Measurements from ENCODE around the gene LMAN2.

LMAN2 gene

DNA sequence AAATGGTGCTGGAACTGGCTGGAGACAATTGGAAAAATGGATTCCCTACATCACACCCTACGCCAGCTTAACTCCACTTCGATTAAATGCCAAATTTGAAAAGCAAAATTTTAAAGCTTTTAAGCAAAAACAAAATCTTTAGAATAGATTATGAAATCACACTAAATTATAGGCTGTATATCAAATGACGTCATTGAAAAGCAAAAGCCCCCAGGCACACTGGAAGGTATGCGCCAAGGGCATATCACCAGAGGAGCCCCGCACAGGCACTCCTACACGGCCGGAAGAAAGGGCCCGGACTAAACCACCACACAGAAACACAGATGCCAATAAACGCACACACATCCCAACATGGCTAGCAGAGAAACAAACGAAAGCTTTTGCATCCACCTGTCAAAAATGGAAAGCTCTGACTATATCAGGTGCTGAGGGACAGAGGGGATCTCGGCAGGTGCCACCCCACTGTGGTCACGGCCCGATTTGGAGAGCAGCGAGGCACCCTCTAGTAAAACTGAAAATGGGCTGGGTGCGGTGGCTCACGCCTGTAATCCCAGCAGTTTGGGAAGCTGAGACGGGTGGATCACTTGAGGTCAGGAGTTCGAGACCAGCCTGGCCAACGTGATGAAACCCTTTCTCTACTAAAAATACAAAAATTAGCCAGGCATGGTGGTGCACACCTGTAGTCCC, 22.8 kb downstream of the LMAN2 start:
- no peaks in the 10 kb centered on the region for H3K79me2 ChIP-seq (ENCODE audit: insufficient read depth, low read depth)
- H3K9ac ChIP-seq = no peak overlapping the region
- H3K27me3 ChIP-seq (ENCODE audit: insufficient read depth, low read depth) = no peaks in the 10 kb centered on the region
- no peaks in the 10 kb centered on the region for H3K36me3 ChIP-seq (ENCODE audit: insufficient read depth)
- no peaks in the 10 kb centered on the region for H4K20me1 ChIP-seq (ENCODE audit: insufficient read depth)
- H3K4me3 ChIP-seq (IDR thresholded peaks at IDR 0.05; ENCODE audit: insufficient read depth, low read depth, low read length) = no peak overlapping the region
- H3K27ac ChIP-seq = no peak overlapping the region
- H3K4me1 ChIP-seq (ENCODE audit: low read depth, poor library complexity, severe bottlenecking) = no peaks in the 10 kb centered on the region
- no peak overlapping the region for H3K4me2 ChIP-seq
- TF ChIP-seq, protein P1, sequence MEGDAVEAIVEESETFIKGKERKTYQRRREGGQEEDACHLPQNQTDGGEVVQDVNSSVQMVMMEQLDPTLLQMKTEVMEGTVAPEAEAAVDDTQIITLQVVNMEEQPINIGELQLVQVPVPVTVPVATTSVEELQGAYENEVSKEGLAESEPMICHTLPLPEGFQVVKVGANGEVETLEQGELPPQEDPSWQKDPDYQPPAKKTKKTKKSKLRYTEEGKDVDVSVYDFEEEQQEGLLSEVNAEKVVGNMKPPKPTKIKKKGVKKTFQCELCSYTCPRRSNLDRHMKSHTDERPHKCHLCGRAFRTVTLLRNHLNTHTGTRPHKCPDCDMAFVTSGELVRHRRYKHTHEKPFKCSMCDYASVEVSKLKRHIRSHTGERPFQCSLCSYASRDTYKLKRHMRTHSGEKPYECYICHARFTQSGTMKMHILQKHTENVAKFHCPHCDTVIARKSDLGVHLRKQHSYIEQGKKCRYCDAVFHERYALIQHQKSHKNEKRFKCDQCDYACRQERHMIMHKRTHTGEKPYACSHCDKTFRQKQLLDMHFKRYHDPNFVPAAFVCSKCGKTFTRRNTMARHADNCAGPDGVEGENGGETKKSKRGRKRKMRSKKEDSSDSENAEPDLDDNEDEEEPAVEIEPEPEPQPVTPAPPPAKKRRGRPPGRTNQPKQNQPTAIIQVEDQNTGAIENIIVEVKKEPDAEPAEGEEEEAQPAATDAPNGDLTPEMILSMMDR (conservative IDR thresholded peaks at IDR 0.05; ENCODE audit: low read depth, low read length) = no peak
- no peak overlapping the region for H2AFZ ChIP-seq (ENCODE audit: low read depth)

DNA sequence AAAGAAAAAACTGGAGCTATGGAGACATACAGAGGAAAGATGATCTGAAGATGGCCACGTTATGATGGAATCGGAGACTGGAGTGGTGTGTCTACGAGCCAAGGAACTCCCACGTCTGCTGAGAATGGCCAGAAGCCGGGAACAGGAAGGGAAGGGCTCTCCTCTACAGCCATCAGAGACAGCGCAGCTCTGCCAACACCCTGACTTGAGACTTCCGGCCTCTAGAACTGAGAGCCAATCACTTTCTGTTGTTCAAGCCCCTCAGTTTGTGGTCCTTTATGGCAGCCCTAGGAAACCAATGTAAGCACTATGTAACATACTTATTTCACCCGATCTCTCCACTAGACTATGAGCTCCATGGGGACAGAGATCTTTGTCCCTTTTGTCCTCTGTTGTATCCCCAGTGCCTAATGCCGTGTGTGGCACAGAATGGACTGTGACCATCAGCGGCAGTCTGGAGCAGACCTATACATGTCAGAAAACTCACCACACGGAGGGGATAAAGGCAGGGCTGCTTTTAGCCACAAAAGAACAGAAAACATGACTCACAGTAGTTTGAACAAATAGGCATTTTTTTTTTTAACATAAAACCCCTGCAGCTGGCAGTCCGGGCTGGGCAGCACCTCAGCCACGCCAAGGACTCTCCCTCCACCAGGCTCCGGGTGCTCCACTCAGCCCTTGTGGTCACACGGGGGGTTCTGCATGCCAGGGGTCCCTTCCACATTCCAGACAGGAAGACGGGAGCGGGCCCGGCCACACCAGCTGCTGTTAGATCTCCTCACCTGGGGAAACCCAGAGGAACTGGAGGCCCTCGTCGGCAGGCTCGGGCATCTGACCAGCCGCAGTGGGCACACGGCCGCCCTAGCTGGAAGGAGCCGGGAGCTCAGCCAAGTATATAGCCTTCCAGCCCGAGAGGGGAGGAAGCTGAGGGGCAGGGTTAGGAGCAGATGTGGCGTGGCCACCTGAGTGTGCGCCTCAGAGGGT, 23.6 kb downstream of the LMAN2 start:
- H3K4me2 ChIP-seq = no peak overlapping the region
- H2AFZ ChIP-seq (ENCODE audit: low read depth) = no peak overlapping the region
- H3K4me3 ChIP-seq (IDR thresholded peaks at IDR 0.05; ENCODE audit: insufficient read depth, low read depth, low read length) = no peak overlapping the region
- H4K20me1 ChIP-seq (ENCODE audit: insufficient read depth) = no peaks in the 10 kb centered on the region
- TF ChIP-seq, protein P1 (conservative IDR thresholded peaks at IDR 0.05; ENCODE audit: low read depth, low read length) = no peak
- H3K79me2 ChIP-seq (ENCODE audit: insufficient read depth, low read depth) = no peaks in the 10 kb centered on the region
- no peak overlapping the region for H3K27ac ChIP-seq
- H3K9ac ChIP-seq = no peak overlapping the region
- no peaks in the 10 kb centered on the region for H3K27me3 ChIP-seq (ENCODE audit: insufficient read depth, low read depth)
- H3K36me3 ChIP-seq (ENCODE audit: insufficient read depth) = no peaks in the 10 kb centered on the region
- H3K4me1 ChIP-seq (ENCODE audit: low read depth, poor library complexity, severe bottlenecking) = no peaks in the 10 kb centered on the region

GRCh38 chr5:177325868-177326381, 25.5 kb downstream of the LMAN2 start:
- no peaks in the 10 kb centered on the region for H3K4me1 ChIP-seq (ENCODE audit: low read depth, poor library complexity, severe bottlenecking)
- no peak overlapping the region for H3K27ac ChIP-seq
- no peak overlapping the region for H3K4me2 ChIP-seq
- no peaks in the 10 kb centered on the region for H3K36me3 ChIP-seq (ENCODE audit: insufficient read depth)
- TF ChIP-seq, protein P1 (conservative IDR thresholded peaks at IDR 0.05; ENCODE audit: low read depth, low read length) = no peak
- H2AFZ ChIP-seq (ENCODE audit: low read depth) = no peak overlapping the region
- H3K4me3 ChIP-seq (IDR thresholded peaks at IDR 0.05; ENCODE audit: insufficient read depth, low read depth, low read length) = no peak overlapping the region
- H3K79me2 ChIP-seq (ENCODE audit: insufficient read depth, low read depth) = no peaks in the 10 kb centered on the region
- no peak overlapping the region for H3K9ac ChIP-seq
- no peaks in the 10 kb centered on the region for H4K20me1 ChIP-seq (ENCODE audit: insufficient read depth)
- H3K27me3 ChIP-seq (ENCODE audit: insufficient read depth, low read depth) = no peaks in the 10 kb centered on the region

- Histone ChIP-seq H3K4me1 (ENCODE audit: low read depth, poor library complexity, severe bottlenecking) (peaks cover 4% of the 10 kb centered on the region), H2AFZ (ENCODE audit: low read depth) (no peak overlapping the region), H3K4me3 (IDR thresholded peaks at IDR 0.05; ENCODE audit: insufficient read depth, low read depth, low read length) (no peak overlapping the region), H3K79me2 (ENCODE audit: insufficient read depth, low read depth) (no peaks in the 10 kb centered on the region), H4K20me1 (ENCODE audit: insufficient read depth) (no peaks in the 10 kb centered on the region), H3K36me3 (ENCODE audit: insufficient read depth) (no peaks in the 10 kb centered on the region), H3K4me2 (no peak overlapping the region), H3K27me3 (ENCODE audit: insufficient read depth, low read depth) (no peaks in the 10 kb centered on the region), H3K27ac (no peak overlapping the region), H3K9ac (no peak overlapping the region)
- TF ChIP-seq, protein P1 (conservative IDR thresholded peaks at IDR 0.05; ENCODE audit: low read depth, low read length) = no peak
Measured at GRCh38 chr5:177320879-177321278, 30.6 kb downstream of the LMAN2 start.

Measured in KMS-11 (cell line).